Measurements from ENCODE around the gene C19orf25.
A peak's percentile ranks its signal among the peaks of the same experiment; 100 is the strongest.
"Not testable (repeated sequence)": the region's sequence is repeated elsewhere in the genome, so short reads cannot be mapped to it uniquely, and the experiment has no call there.

Gene C19orf25

GRCh38 chr19:1495051-1495798 is 16.2 kb upstream of the C19orf25 start:
- DNase-seq = no peak

- no peak for DNase-seq
These were observed 15.2 kb upstream of the C19orf25 start for GRCh38 chr19:1494115-1494815.

GRCh38 chr19:1492474-1493006 is 13.5 kb upstream of the C19orf25 start:
- no peak for DNase-seq

GRCh38 chr19:1491849-1492170 is 12.8 kb upstream of the C19orf25 start:
- DNase-seq = no peak

- DNase-seq = no peak
These were observed 12.3 kb upstream of the C19orf25 start, which contains the start of gene REEP6 for GRCh38 chr19:1491114-1491848. REEP6 (plus strand) TSS chr19:1491181; CDS start chr19:1491270, 89 bp downstream.

- DNase-seq = peak; percentile 97 to 100 (median 98)
These were observed 11.5 kb upstream of the C19orf25 start, which contains the start of gene PCSK4 for GRCh38 chr19:1490311-1491113. PCSK4 (minus strand) TSS chr19:1490350; CDS start chr19:1490346, 4 bp downstream.

- DNase-seq = peak in 1 of 6 experiments; percentile 28
These were observed 10.7 kb upstream of the C19orf25 start for GRCh38 chr19:1489463-1490310.

GRCh38 chr19:1488282-1488601 is 9.2 kb upstream of the C19orf25 start:
- no peak for DNase-seq

GRCh38 chr19:1487576-1488281 is 8.7 kb upstream of the C19orf25 start:
- DNase-seq = no peak

- DNase-seq = no peak
These were observed 7.9 kb upstream of the C19orf25 start for GRCh38 chr19:1486720-1487575.

- no peak for DNase-seq
These were observed 5.0 kb upstream of the C19orf25 start for GRCh38 chr19:1483979-1484428.

- DNase-seq = no peak
These were observed 4.3 kb upstream of the C19orf25 start for GRCh38 chr19:1483131-1483978.

GRCh38 chr19:1482361-1483130 is 3.5 kb upstream of the C19orf25 start:
- DNase-seq = no peak

GRCh38 chr19:1481893-1482360 is 2.9 kb upstream of the C19orf25 start:
- DNase-seq = no peak

- no peak for DNase-seq
These were observed 2.3 kb upstream of the C19orf25 start for GRCh38 chr19:1481224-1481892.

GRCh38 chr19:1477056-1477455 is 2.0 kb downstream of the C19orf25 start:
- not testable (repeated sequence) for DNase-seq

- no peak for DNase-seq
These were observed 3.1 kb downstream of the C19orf25 start for GRCh38 chr19:1475751-1476437.
